NCI-H1436 (cell line): ENCODE results near the gene AREG.
"Not testable (repeated sequence)": the region's sequence is repeated elsewhere in the genome, so short reads cannot be mapped to it uniquely, and the experiment has no call there.

ENCODE experiments used
- DNase-seq: peaks from one replicate; lab custom pipeline; 2025; lab: John Stamatoyannopoulos, UW

Gene AREG

GRCh38 chr4:74444891-74445642, at the start of gene AREG:
Gene AREG, plus strand, starts transcription at chr4:74445136. Its CDS starts 210 bp downstream, at chr4:74445346.
- DNase-seq, result no peak

GRCh38 chr4:74395633-74396032, 49.3 kb upstream of the AREG start:
- DNase-seq, result no peak

- no peak for DNase-seq
Observed at GRCh38 chr4:74397748-74398426, 47.0 kb upstream of the AREG start.

GRCh38 chr4:74398894-74399589, 45.9 kb upstream of the AREG start:
- DNase-seq, result not testable (repeated sequence)

- DNase-seq, result no peak
Observed at GRCh38 chr4:74400395-74400794, 44.5 kb upstream of the AREG start.

GRCh38 chr4:74402692-74403456, 42.1 kb upstream of the AREG start:
- DNase-seq, result no peak

- DNase-seq, result no peak
Observed at GRCh38 chr4:74407891-74408290, 37.0 kb upstream of the AREG start.

- no peak for DNase-seq
Observed at GRCh38 chr4:74408639-74409038, 36.3 kb upstream of the AREG start.

GRCh38 chr4:74410272-74410671, 34.7 kb upstream of the AREG start:
- DNase-seq, result no peak

GRCh38 chr4:74412225-74412624, 32.7 kb upstream of the AREG start:
- no peak for DNase-seq

GRCh38 chr4:74413265-74413664, 31.7 kb upstream of the AREG start:
- DNase-seq, result no peak

GRCh38 chr4:74414149-74414809, 30.7 kb upstream of the AREG start:
- no peak for DNase-seq

GRCh38 chr4:74415602-74416300, 29.2 kb upstream of the AREG start:
- no peak for DNase-seq

- no peak for DNase-seq
Observed at GRCh38 chr4:74418063-74418670, 26.8 kb upstream of the AREG start.

GRCh38 chr4:74420863-74421262, 24.1 kb upstream of the AREG start:
- no peak for DNase-seq

GRCh38 chr4:74423104-74423503, 21.8 kb upstream of the AREG start:
- DNase-seq, result no peak

- no peak for DNase-seq
Observed at GRCh38 chr4:74424111-74424510, 20.8 kb upstream of the AREG start.

GRCh38 chr4:74426101-74426500, 18.8 kb upstream of the AREG start:
- no peak for DNase-seq

- DNase-seq, result no peak
Observed at GRCh38 chr4:74428276-74428675, 16.7 kb upstream of the AREG start.

- DNase-seq, result no peak
Observed at GRCh38 chr4:74431113-74431826, 13.7 kb upstream of the AREG start.
